HepG2 (cell line): ENCODE data around the gene SPATA33. TPM values are rescaled to one million over a fixed set of nuclear protein-coding genes. Genes with fewer than 3 reads are reported as not detected.

ENCODE experiments used
- ATAC-seq: fragments of 200-7000 bp; cut with Tn5 transposase; 3 replicates; pipeline ENCODE4 v1.9.1; 2020; ENCODE audit warnings: mild to moderate bottlenecking, moderate library complexity
- BruUV-seq: library from RNA; stranded (reverse); fragments of 400-500 nt; replicated peaks from 2 replicates; lab custom pipeline; 2021; lab: Mats Ljungman, UMichigan
- CTCF ChIA-PET: fragments of 300-600 bp; formaldehyde crosslinking; extraction: SDS; loops from one replicate; lab custom pipeline; 2021; ENCODE audit warnings: low total read pairs, inconsistent platforms, low intra/inter-chr PET ratio; lab: Yijun Ruan, JAX
- POLR2A ChIA-PET: fragments of 350-600 bp; sonication (Branson Sonifier 250); formaldehyde crosslinking; loops from one replicate; lab custom pipeline; 2020; ENCODE audit warnings: antibody characterized with exemption, inconsistent platforms; lab: Yijun Ruan, JAX
- DNase-seq: peaks from one replicate; pipeline ENCODE4 v3.0.0-alpha.2; 2015; ENCODE audit warnings: low spot score
- FAIRE-seq: peaks from 3 replicates; lab custom pipeline; 2011; peaks lifted over from hg19 to GRCh38; lab: Jason Lieb, UNC
- H2AFZ ChIP-seq: one replicate; pipeline ENCODE4 v1.6.1; 2011; ENCODE audit warnings: low read length, inconsistent platforms
- H3K27ac ChIP-seq: fragments of 300-600 bp; 3 replicates; pipeline ENCODE4 v1.8.0; 2011; ENCODE audit warnings: mixed run types, mild to moderate bottlenecking, mixed read lengths, low read length, inconsistent platforms; ENCODE audit not compliant: insufficient read depth; ENCODE audit errors: extremely low read length
- H3K27me3 ChIP-seq, 2 experiments: fragments of 200-600 bp in 1 of 2; 2 replicates in 1 of 2; 3 replicates in 1 of 2; pipeline versions ENCODE4 v1.6.0 to v1.8.0; 2011; ENCODE audit warnings: low read length in 2 of 2, mild to moderate bottlenecking in 2 of 2, moderate library complexity in 2 of 2, inconsistent platforms in 1 of 2; ENCODE audit not compliant: insufficient read depth in 2 of 2, control insufficient read depth in 1 of 2
- H3K36me3 ChIP-seq, 2 experiments: fragments of 200-600 bp in 1 of 2; replicated peaks in 1 of 2; 2 replicates in 1 of 2; 3 replicates in 1 of 2; pipeline versions ENCODE4 v1.5.1 to v1.8.0; 2011; ENCODE audit warnings: low read length in 2 of 2, inconsistent platforms in 1 of 2; ENCODE audit not compliant: insufficient read depth in 2 of 2, control insufficient read depth in 1 of 2
- H3K4me1 ChIP-seq: 2 replicates; pipeline ENCODE4 v1.5.1; 2012; ENCODE audit warnings: low read length, inconsistent platforms; ENCODE audit not compliant: insufficient read depth
- H3K4me2 ChIP-seq: 2 replicates; pipeline ENCODE4 v1.6.0; 2011; ENCODE audit warnings: low read depth, low read length, inconsistent platforms
- H3K4me3 ChIP-seq, 3 experiments: fragments of 200-600 bp in 1 of 3; sonication (generic), shearing (Covaris generic) in 1 of 3; replicated peaks in 1 of 3; 2 replicates each; pipeline ENCODE4 v1.5.1; 2011 to 2016; ENCODE audit warnings: low read length in 3 of 3, inconsistent platforms in 2 of 3, low read depth in 2 of 3, mild to moderate bottlenecking in 2 of 3, control low read depth in 1 of 3, mixed read lengths in 1 of 3; ENCODE audit not compliant: insufficient read depth in 1 of 3
- H3K79me2 ChIP-seq: one replicate; pipeline ENCODE4 v1.6.1; 2011; ENCODE audit warnings: low read length, inconsistent platforms; ENCODE audit not compliant: insufficient read depth
- H3K9ac ChIP-seq: 2 replicates; pipeline ENCODE4 v1.6.0; 2011; ENCODE audit warnings: mild to moderate bottlenecking, low read depth, low read length, inconsistent platforms; ENCODE audit not compliant: insufficient read depth
- H3K9me3 ChIP-seq: 2 replicates; pipeline ENCODE4 v1.5.1; 2012; ENCODE audit warnings: mild to moderate bottlenecking, low read length
- H4K20me1 ChIP-seq: 2 replicates; pipeline ENCODE4 v1.6.0; 2011; ENCODE audit warnings: inconsistent platforms, mild to moderate bottlenecking, low read length, moderate library complexity; ENCODE audit not compliant: insufficient read depth
- GATA4 ChIP-seq: sonication (generic); IDR thresholded peaks from 2 replicates; pipeline ENCODE4 v1.6.1; 2016; ENCODE audit warnings: antibody characterized with exemption, low read depth, borderline replicate concordance
- HDAC1 ChIP-seq: sonication (generic); formaldehyde crosslinking; IDR thresholded peaks from 2 replicates; pipeline ENCODE4 v1.5.1; 2020; ENCODE audit warnings: mild to moderate bottlenecking, missing genetic modification reagents
- HNF1A ChIP-seq, 2 experiments: sonication (generic) in 1 of 2; formaldehyde crosslinking in 1 of 2; IDR thresholded peaks; 2 replicates each; pipeline versions ENCODE4 v1.4.0 to v1.6.1; 2016 to 2020; ENCODE audit warnings: borderline replicate concordance in 1 of 2, low read depth in 1 of 2, mild to moderate bottlenecking in 1 of 2, missing genetic modification reagents in 1 of 2
- MAFG ChIP-seq: sonication (generic); formaldehyde crosslinking; IDR thresholded peaks from 2 replicates; pipeline ENCODE4 v1.5.1; 2020; ENCODE audit warnings: mild to moderate bottlenecking, missing genetic modification reagents
- RARA ChIP-seq: IDR thresholded peaks from 2 replicates; pipeline ENCODE4 v1.6.1; 2016; ENCODE audit warnings: missing genetic modification reagents, missing compliant biosample characterization
- SKIL ChIP-seq: sonication (generic); formaldehyde crosslinking; IDR thresholded peaks from 2 replicates; pipeline ENCODE4 v1.8.0; 2022; ENCODE audit warnings: missing genetic modification reagents, mild to moderate bottlenecking, moderate library complexity, borderline replicate concordance
- TBX3 ChIP-seq: fragments of 450-650 bp; IDR thresholded peaks from 2 replicates; pipeline ENCODE4 v1.6.1; 2017; ENCODE audit warnings: antibody characterized with exemption, mild to moderate bottlenecking, inconsistent platforms, borderline replicate concordance
- WIZ ChIP-seq: sonication (generic); formaldehyde crosslinking; IDR thresholded peaks from 2 replicates; pipeline ENCODE4 v1.5.1; 2020; ENCODE audit warnings: mild to moderate bottlenecking, missing genetic modification reagents
- ZFP41 ChIP-seq: sonication (generic); formaldehyde crosslinking; IDR thresholded peaks from 2 replicates; pipeline ENCODE4 v1.4.0; 2020; ENCODE audit warnings: mild to moderate bottlenecking, missing genetic modification reagents, borderline replicate concordance
- ZIK1 ChIP-seq: sonication (generic); formaldehyde crosslinking; IDR thresholded peaks from 2 replicates; pipeline ENCODE4 v1.5.0; 2020; ENCODE audit warnings: mild to moderate bottlenecking, low read depth, missing genetic modification reagents, borderline replicate concordance
- ZNF7 ChIP-seq: IDR thresholded peaks from 2 replicates; pipeline ENCODE4 v1.6.1; 2016; ENCODE audit warnings: missing biosample characterization, missing genetic modification reagents
- ZNF770 ChIP-seq: sonication (generic); formaldehyde crosslinking; IDR thresholded peaks from 2 replicates; pipeline ENCODE4 v1.5.0; 2020; ENCODE audit warnings: mild to moderate bottlenecking, missing genetic modification reagents
- ZNF788 ChIP-seq: sonication (generic); formaldehyde crosslinking; IDR thresholded peaks from 2 replicates; pipeline ENCODE4 v1.5.0; 2020; ENCODE audit warnings: mild to moderate bottlenecking, missing genetic modification reagents, borderline replicate concordance
- WGBS: methylation state at CpG from one replicate; pipeline ENCODE4 v1.1.6; 2017; ENCODE audit warnings: low lambda C conversion rate; 5-methylcytosine and 5-hydroxymethylcytosine counted together
- in situ Hi-C: cut with HindIII; loops from 2 replicates; pipeline ENCODE4 v1.10.0; 2017; ENCODE audit warnings: low pct_unique_long_range_greater_than_20kb; ENCODE audit not compliant: extremely low pct_ligation_motif_present
- intact Hi-C: fragments of 100-400 bp; cut with micrococcal nuclease; formaldehyde crosslinking; loops from one replicate; pipeline ENCODE4 v1.10.0; 2022; ENCODE audit not compliant: unreplicated experiment
- polyA plus RNA-seq, 8 experiments: library from polyadenylated mRNA; depleted of rRNA in 3 of 8; stranded (reverse) in 7 of 8; unstranded in 1 of 8; fragments of >200 nt; fragmentation: Illumina TruSeq in 4 of 8; extraction: Trizol in 4 of 8; gene quantifications; 2 replicates each; pipeline versions ENCODE4 v1.2.1 to v1.2.3, GENCODE V29; 2011 to 2016; ENCODE audit warnings: low read depth in 4 of 8, missing spikeins in 1 of 8, mixed read lengths in 1 of 8; ENCODE audit not compliant: insufficient read depth in 1 of 8
- total RNA-seq, 5 experiments: library from RNA; depleted of rRNA; stranded (reverse); fragments of >200 nt; fragmentation: Illumina TruSeq; extraction: Trizol; gene quantifications; 2 replicates each; pipeline ENCODE4 v1.2.3, GENCODE V29; 2016; ENCODE audit warnings: low read depth in 1 of 5

The SPATA33 gene
- total and polyA plus RNA-seq, 2 of the 13 experiments (the other 11 are each of a cell fraction or from before 2014, with no cell fraction given) = 5.7 to 11.0 TPM

GRCh38 chr16:89624777-89625761 is 32.6 kb upstream of the SPATA33 start:
- Histone ChIP-seq H3K36me3 (no peaks in the 10 kb centered on the region), H3K9ac (peak overlapping the region; percentile 22; the same call in 1 of the 2 replicates), H3K4me1 (peaks cover 74% of the 10 kb centered on the region), H3K27ac (peak overlapping the region; percentile 64), H3K4me3 (peak overlapping the region; percentile 22 to 53 (median 24)), H3K79me2 (no peaks in the 10 kb centered on the region), H4K20me1 (no peaks in the 10 kb centered on the region), H3K4me2 (peak overlapping the region; percentile 71), H2AFZ (no peak overlapping the region), H3K27me3 (peaks cover 0 to 2% of the 10 kb centered on the region in 2 experiments; a peak in 1 of 5 replicates), H3K9me3 (no peaks in the 10 kb centered on the region)
- ATAC-seq (peak; percentile 26), FAIRE-seq (peak; percentile 97), DNase-seq (peak; percentile 73)
- no TSS peak for BruUV-seq
- intact Hi-C loops (no loop called here), in situ Hi-C loops (no loop called here)
- ChIA-PET CTCF (no interaction called here), POLR2A (no interaction called here)
- WGBS = 8% methylated on average over 21 of the region's 21 CpGs
- TF ChIP-seq TBX3 (peak; percentile 46; the same call in 1 of the 2 replicates), ZNF770 (CRISPR knock-in tag) (peak; percentile 89), ZNF788 (CRISPR knock-in tag) (peak; percentile 77; the same call in 1 of the 2 replicates), HDAC1 (peak; percentile 36; the same call in 1 of the 2 replicates), GATA4 (peak; percentile 32; the same call in 1 of the 2 replicates), WIZ (CRISPR knock-in tag) (no peak), ZNF7 (CRISPR knock-in tag) (0 out of 2 replicates have a peak, but pooled peaks have one; percentile 13), SKIL (CRISPR knock-in tag) (peak; percentile 39; the same call in 1 of the 2 replicates), HNF1A (IDR thresholded peaks at IDR 0.05; ENCODE audit: low read depth) (no peak), HNF1A (CRISPR knock-in tag; IDR thresholded peaks at IDR 0.05; ENCODE audit: borderline replicate concordance) (no peak), ZIK1 (CRISPR knock-in tag) (no peak), MAFG (CRISPR knock-in tag) (no peak), ZFP41 (CRISPR knock-in tag) (no peak), RARA (CRISPR knock-in tag) (peak; percentile 6; the same call in 1 of the 2 replicates)
